BJ (cell line): ENCODE measurements around the gene NFAM1. TPM values are rescaled to one million over a fixed set of nuclear protein-coding genes. Genes with fewer than 3 reads are reported as not detected.

Experiments used
- CTCF ChIA-PET: fragments of 350-600 bp; formaldehyde crosslinking; extraction: SDS; loops from one replicate; lab custom pipeline; 2021; ENCODE audit warnings: antibody characterized with exemption, inconsistent platforms; lab: Yijun Ruan, JAX
- POLR2A ChIA-PET: fragments of 300-600 bp; sonication (Branson Sonifier 250); formaldehyde crosslinking; extraction: SDS; loops from one replicate; lab custom pipeline; 2021; ENCODE audit warnings: antibody characterized with exemption; lab: Charles Lee
- DNase-seq: peaks from one replicate; pipeline ENCODE4 v3.0.0-alpha.2; 2011; ENCODE audit warnings: low read depth
- H3K27me3 ChIP-seq: 2 replicates; pipeline ENCODE4 v1.6.0; 2011; ENCODE audit warnings: low read length; ENCODE audit not compliant: control insufficient read depth, insufficient read depth
- H3K36me3 ChIP-seq: 2 replicates; pipeline ENCODE4 v1.5.1; 2011; ENCODE audit warnings: low read length; ENCODE audit not compliant: control insufficient read depth, insufficient read depth
- H3K4me3 ChIP-seq: 2 replicates; pipeline ENCODE4 v1.5.1; 2011; ENCODE audit warnings: low read depth, mild to moderate bottlenecking, control low read depth, low read length
- CTCF ChIP-seq: IDR thresholded peaks from 2 replicates; pipeline ENCODE4 v1.5.1; 2011; ENCODE audit warnings: low read depth, mild to moderate bottlenecking, control low read depth, inconsistent platforms, low read length, moderate library complexity; ENCODE audit not compliant: insufficient read depth
- polyA plus RNA-seq: library from polyadenylated mRNA; depleted of rRNA; stranded (reverse); fragments of >200 nt; gene quantifications from 2 replicates; pipeline ENCODE4 v1.2.3, GENCODE V29; 2011

The NFAM1 gene
- polyA plus RNA-seq, 1 experiment, result 0.01 TPM

- POLR2A ChIA-PET, result no interaction called here
- Histone ChIP-seq H3K4me3 (no peak overlapping the region), H3K27me3 (peaks cover 4% of the 10 kb centered on the region), H3K36me3 (no peaks in the 10 kb centered on the region)
- CTCF ChIA-PET, result interaction anchor here (0.7 to 1.0 kb wide), 3 partner anchors 11 to 50 kb away, joined by 3 read pairs; no protein-coding TSS in a partner anchor
- DNase-seq, result no peak
- no peak for TF ChIP-seq CTCF
Observed at GRCh38 chr22:42383851-42384417, 48.3 kb downstream of the NFAM1 start.

DNA sequence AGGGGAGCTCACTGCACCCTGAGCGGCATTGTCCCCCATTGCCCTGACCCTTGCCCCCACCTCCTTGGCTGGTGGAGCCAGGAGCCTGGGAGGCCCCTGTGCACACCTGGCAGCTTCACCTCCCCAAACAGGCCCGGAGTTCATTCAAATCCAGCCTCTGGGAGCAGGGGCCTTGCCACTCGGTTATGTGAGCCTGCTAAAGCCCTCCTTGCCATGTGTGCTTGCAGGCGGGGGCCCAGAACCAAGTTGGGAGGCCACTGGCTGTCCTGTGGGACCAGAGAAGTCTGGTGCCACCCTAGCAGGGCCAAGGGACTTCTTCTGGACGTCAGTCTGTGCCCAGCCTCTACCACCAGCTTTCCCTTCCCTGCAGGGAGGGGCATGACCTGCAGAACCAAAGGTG, 48.9 kb downstream of the NFAM1 start:
- peaks cover 4% of the 10 kb centered on the region for H3K27me3 ChIP-seq

DNA sequence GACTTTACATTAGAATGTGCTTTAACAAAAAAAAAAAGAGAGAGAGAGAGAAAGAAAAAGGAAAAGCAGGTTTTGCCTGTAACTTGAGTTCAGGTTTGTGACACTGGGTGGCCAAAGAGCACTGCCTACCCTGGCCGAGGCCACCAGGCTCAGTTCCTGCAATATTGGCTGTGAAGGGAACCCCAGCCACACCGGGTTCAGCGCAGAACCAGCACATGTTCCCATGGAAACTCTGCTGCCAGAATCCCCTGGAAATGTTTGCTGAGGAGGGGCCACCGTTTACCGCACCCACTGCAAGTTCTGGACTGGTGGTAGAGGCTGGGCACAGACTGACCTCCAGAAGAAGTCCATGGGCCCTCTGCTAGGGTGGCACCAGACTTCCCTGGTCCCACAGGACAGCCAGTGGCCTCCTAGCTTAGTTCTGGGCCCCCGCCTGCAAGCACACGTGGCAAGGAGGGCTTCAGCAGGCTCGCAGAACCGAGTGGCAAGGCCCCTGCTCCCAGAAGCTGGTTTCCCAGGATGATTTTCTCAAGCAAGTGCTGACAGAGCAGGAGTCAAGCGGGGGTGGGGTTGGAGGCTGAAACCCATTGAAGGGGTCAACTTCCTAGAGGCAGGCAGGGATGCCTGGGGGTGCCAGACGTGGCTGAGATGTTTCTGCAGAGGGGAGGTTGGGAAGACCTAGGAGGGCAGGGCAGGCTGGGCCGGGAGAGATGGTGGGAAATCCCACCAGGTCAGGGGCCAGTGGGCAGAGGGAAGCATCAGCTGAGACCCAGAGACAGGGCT, 51.2 kb downstream of the NFAM1 start:
- POLR2A ChIA-PET, result no interaction called here
- Histone ChIP-seq H3K27me3 (peaks cover 4% of the 10 kb centered on the region), H3K4me3 (no peak overlapping the region), H3K36me3 (no peaks in the 10 kb centered on the region)
- CTCF ChIA-PET, result no interaction called here
- no peak for TF ChIP-seq CTCF
- DNase-seq, result no peak

More for the DNA sequence above, 48.9 kb downstream of the NFAM1 start:
- ChIA-PET CTCF (no interaction called here), POLR2A (no interaction called here)
- TF ChIP-seq CTCF, result no peak
- no peak for DNase-seq
- Histone ChIP-seq H3K36me3 (no peaks in the 10 kb centered on the region), H3K4me3 (no peak overlapping the region)

DNA sequence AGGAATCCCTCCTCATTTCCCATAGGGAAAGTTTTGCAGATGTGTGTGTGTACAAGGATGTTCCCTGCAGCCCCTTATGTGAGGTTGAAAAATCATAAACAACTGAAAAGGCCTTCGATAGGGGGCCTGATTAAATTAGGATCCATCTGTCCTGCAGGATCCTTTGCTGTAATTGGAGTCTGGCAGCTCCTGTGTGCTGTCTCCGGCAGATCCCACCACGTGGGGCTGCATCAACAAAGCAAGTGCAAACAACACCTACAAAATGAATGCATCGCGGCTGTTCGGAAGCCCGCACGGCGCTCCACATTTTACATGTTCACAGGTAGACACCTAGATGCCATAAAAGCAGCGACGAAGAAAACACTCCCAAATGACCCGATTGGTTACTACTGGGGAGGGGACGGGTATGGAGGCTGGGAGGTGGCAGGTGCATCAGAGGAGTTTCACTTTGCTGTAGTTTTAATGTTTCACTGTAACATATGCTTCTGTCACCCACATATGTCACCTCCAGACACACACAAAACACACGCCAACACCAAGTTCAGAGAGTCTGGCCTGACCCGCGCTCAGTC, 52.2 kb downstream of the NFAM1 start:
- DNase-seq, result no peak
- CTCF ChIA-PET, result no interaction called here
- no peaks in the 10 kb centered on the region for H3K36me3 ChIP-seq
- POLR2A ChIA-PET, result no interaction called here
- peaks cover 4% of the 10 kb centered on the region for H3K27me3 ChIP-seq
- TF ChIP-seq CTCF, result no peak
- H3K4me3 ChIP-seq, result no peak overlapping the region
